ENCODE data around the gene TASOR2.

DNA sequence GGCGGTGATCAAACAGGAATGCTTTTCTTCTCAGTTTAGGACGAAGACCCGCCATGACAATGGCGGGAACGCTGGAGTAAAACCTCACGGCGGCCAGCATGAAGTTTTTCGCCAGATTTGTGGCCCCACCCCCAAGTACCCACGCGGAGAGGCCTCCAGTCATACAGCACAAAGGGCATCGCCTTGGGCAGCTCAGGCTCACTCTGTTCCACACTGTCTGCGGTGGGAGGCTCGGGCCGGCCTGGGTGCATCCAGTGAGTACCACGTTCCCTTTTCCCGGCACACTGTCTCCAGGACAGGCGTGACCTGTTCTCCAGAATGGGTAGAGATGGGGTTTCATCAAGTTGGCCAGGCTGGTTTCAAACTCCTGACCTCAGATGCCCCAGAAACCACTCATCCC, 45.6 kb upstream of the TASOR2 start:
- TF ChIP-seq POLR2AphosphoS5 (IDR thresholded peaks at IDR 0.05; ENCODE audit: low read depth, low read length) (no peak), POLR2A (IDR thresholded peaks at IDR 0.05; ENCODE audit: low read depth, low read length) (no peak), TAF1 (IDR thresholded peaks at IDR 0.05; ENCODE audit: borderline replicate concordance, low read depth, low read length) (no peak)

Data from GM12892 (cell line).